OCI-LY7 (cell line): ENCODE measurements around the gene CMTM8. TPM values are rescaled to one million over a fixed set of nuclear protein-coding genes. Genes with fewer than 3 reads are reported as not detected.

Source experiments
- BruUV-seq: library from RNA; stranded (reverse); fragments of 400-500 nt; replicated peaks from 2 replicates; lab custom pipeline; 2021; lab: Mats Ljungman, UMichigan
- CTCF ChIA-PET: fragments of 300-600 bp; sonication (Branson Sonifier 250); formaldehyde crosslinking; loops from one replicate; lab custom pipeline; 2022; ENCODE audit warnings: antibody characterized with exemption; ENCODE audit not compliant: unreplicated experiment; lab: Charles Lee
- POLR2A ChIA-PET: fragments of 300-600 bp; sonication (Branson Sonifier 250); formaldehyde crosslinking; loops from one replicate; lab custom pipeline; 2022; ENCODE audit warnings: antibody characterized with exemption; lab: Charles Lee
- DNase-seq: peaks from one replicate; pipeline ENCODE4 v3.0.0-alpha.2; 2015; ENCODE audit warnings: low spot score
- H2AFZ ChIP-seq: fragments of 200-600 bp; sonication (generic), shearing (Covaris generic); 2 replicates; pipeline ENCODE4 v1.6.1; 2014; ENCODE audit warnings: mild to moderate bottlenecking, antibody characterized with exemption, low read length, moderate library complexity
- H3K27ac ChIP-seq: fragments of 200-600 bp; sonication (generic); 2 replicates; pipeline ENCODE4 v1.5.1; 2014; ENCODE audit warnings: mixed run types, low read depth, mild to moderate bottlenecking, moderate library complexity, low read length, inconsistent platforms; ENCODE audit not compliant: poor library complexity, severe bottlenecking
- H3K36me3 ChIP-seq: fragments of 200-600 bp; sonication (generic); 2 replicates; pipeline ENCODE4 v1.6.1; 2014; ENCODE audit warnings: mild to moderate bottlenecking, antibody characterized with exemption, low read length, moderate library complexity, mixed read lengths; ENCODE audit not compliant: insufficient read depth
- H3K4me1 ChIP-seq: fragments of 200-600 bp; sonication (generic); 2 replicates; pipeline ENCODE4 v1.5.1; 2014; ENCODE audit warnings: mild to moderate bottlenecking, low read length; ENCODE audit not compliant: insufficient read depth, poor library complexity, severe bottlenecking
- H3K4me2 ChIP-seq: fragments of 200-600 bp; sonication (generic); 2 replicates; pipeline ENCODE4 v1.6.1; 2014; ENCODE audit warnings: mild to moderate bottlenecking, low read length
- H3K4me3 ChIP-seq: fragments of 200-600 bp; sonication (generic); 2 replicates; pipeline ENCODE4 v1.5.1; 2014; ENCODE audit warnings: mild to moderate bottlenecking, low read depth, low read length; ENCODE audit not compliant: poor library complexity, severe bottlenecking
- H3K79me2 ChIP-seq: fragments of 200-600 bp; sonication (generic); 2 replicates; pipeline ENCODE4 v1.6.1; 2016; ENCODE audit warnings: low read depth, mild to moderate bottlenecking, low read length, moderate library complexity, mixed read lengths; ENCODE audit not compliant: insufficient read depth
- H3K9me2 ChIP-seq: fragments of 200-600 bp; sonication (generic); 2 replicates; pipeline ENCODE4 v1.6.1; 2016; ENCODE audit warnings: mild to moderate bottlenecking, low read length, mixed read lengths; ENCODE audit not compliant: insufficient read depth
- H3K9me3 ChIP-seq: fragments of 200-600 bp; sonication (generic); 2 replicates; pipeline ENCODE4 v1.6.1; 2014; ENCODE audit warnings: mild to moderate bottlenecking, mixed run types, low read length, mixed read lengths
- H4K20me1 ChIP-seq: fragments of 200-600 bp; sonication (generic); 2 replicates; pipeline ENCODE4 v1.6.1; 2014; ENCODE audit warnings: mild to moderate bottlenecking, antibody characterized with exemption, low read length, moderate library complexity, mixed read lengths; ENCODE audit not compliant: insufficient read depth
- CTCF ChIP-seq: fragments of 200-600 bp; sonication (generic); conservative IDR thresholded peaks from 2 replicates; pipeline ENCODE4 v1.5.1; 2014; ENCODE audit warnings: mild to moderate bottlenecking, antibody characterized with exemption, low read length, moderate library complexity, mixed read lengths
- EZH2phosphoT487 ChIP-seq: fragments of 200-600 bp; sonication (generic); IDR thresholded peaks from 2 replicates; pipeline ENCODE4 v1.6.1; 2018; ENCODE audit warnings: low read depth, borderline replicate concordance, mild to moderate bottlenecking, mixed run types, antibody characterized with exemption, low read length, moderate library complexity, mixed read lengths
- intact Hi-C: fragments of 100-400 bp; cut with micrococcal nuclease; formaldehyde crosslinking; loops from one replicate; pipeline ENCODE4 v1.10.0; 2022; ENCODE audit not compliant: unreplicated experiment
- total RNA-seq, 2 experiments: library from RNA; depleted of rRNA in 1 of 2; stranded (reverse); fragments of >200 nt in 1 of 2; shearing (Covaris generic) in 1 of 2; gene quantifications; 2 replicates each; pipeline ENCODE4 v1.2.3, GENCODE V29; 2014 to 2022

Gene CMTM8
- total RNA-seq, 2 experiments from 2014 or later, result 1.5 to 3.0 TPM

GRCh38 chr3:32284443-32285212 lies 46.1 kb downstream of the CMTM8 start:
- no peaks in the 10 kb centered on the region for H3K9me2 ChIP-seq
- H3K4me1 ChIP-seq, result peaks cover 16% of the 10 kb centered on the region
- no peak overlapping the region for H3K4me2 ChIP-seq
- DNase-seq, result no peak
- H3K4me3 ChIP-seq, result no peak overlapping the region
- H3K36me3 ChIP-seq, result no peaks in the 10 kb centered on the region
- BruUV-seq, result no TSS peak
- TF ChIP-seq CTCF, result no peak
- TF ChIP-seq EZH2phosphoT487, result no peak
- no peaks in the 10 kb centered on the region for H4K20me1 ChIP-seq
- POLR2A ChIA-PET, result interaction anchor here (0.7 kb wide), 1 partner anchor 921 kb away, joined by 5 read pairs; no protein-coding TSS in a partner anchor
- no peaks in the 10 kb centered on the region for H3K9me3 ChIP-seq
- H3K79me2 ChIP-seq, result no peaks in the 10 kb centered on the region
- CTCF ChIA-PET, result no interaction called here
- intact Hi-C loops, result no loop called here
- H3K27ac ChIP-seq, result no peak overlapping the region
- no peak overlapping the region for H2AFZ ChIP-seq

- no peak overlapping the region for H3K27ac ChIP-seq
These were observed 47.4 kb downstream of the CMTM8 start for GRCh38 chr3:32285891-32286290.

More at GRCh38 chr3:32285891-32286290, 47.4 kb downstream of the CMTM8 start:
- H3K4me3 ChIP-seq, result no peak overlapping the region
- peaks cover 16% of the 10 kb centered on the region for H3K4me1 ChIP-seq
- H3K9me3 ChIP-seq, result no peaks in the 10 kb centered on the region
- no peaks in the 10 kb centered on the region for H3K9me2 ChIP-seq
- BruUV-seq, result no TSS peak
- no peak overlapping the region; the same call in 1 of the 2 replicates for H3K4me2 ChIP-seq
- H4K20me1 ChIP-seq, result no peaks in the 10 kb centered on the region
- peak; percentile 34 for DNase-seq
- peak overlapping the region; percentile 65; the same call in 1 of the 2 replicates for H2AFZ ChIP-seq
- TF ChIP-seq EZH2phosphoT487 (no peak), CTCF (no peak)
- H3K79me2 ChIP-seq, result no peaks in the 10 kb centered on the region
- intact Hi-C loops, result no loop called here
- H3K36me3 ChIP-seq, result no peaks in the 10 kb centered on the region
- ChIA-PET CTCF (no interaction called here), POLR2A (interaction anchor here (0.6 to 1.3 kb wide), 3 partner anchors 12 to 654 kb away, joined by 3 read pairs; no protein-coding TSS in a partner anchor)
